ENCODE data around the gene THYN1. TPM values are rescaled to one million over a fixed set of nuclear protein-coding genes. Genes with fewer than 3 reads are reported as not detected.

The THYN1 gene
- total and polyA plus RNA-seq, 2 of the 13 experiments (the other 11 are each of a cell fraction or from before 2014, with no cell fraction given) = 36.1 to 87.6 TPM

DNA sequence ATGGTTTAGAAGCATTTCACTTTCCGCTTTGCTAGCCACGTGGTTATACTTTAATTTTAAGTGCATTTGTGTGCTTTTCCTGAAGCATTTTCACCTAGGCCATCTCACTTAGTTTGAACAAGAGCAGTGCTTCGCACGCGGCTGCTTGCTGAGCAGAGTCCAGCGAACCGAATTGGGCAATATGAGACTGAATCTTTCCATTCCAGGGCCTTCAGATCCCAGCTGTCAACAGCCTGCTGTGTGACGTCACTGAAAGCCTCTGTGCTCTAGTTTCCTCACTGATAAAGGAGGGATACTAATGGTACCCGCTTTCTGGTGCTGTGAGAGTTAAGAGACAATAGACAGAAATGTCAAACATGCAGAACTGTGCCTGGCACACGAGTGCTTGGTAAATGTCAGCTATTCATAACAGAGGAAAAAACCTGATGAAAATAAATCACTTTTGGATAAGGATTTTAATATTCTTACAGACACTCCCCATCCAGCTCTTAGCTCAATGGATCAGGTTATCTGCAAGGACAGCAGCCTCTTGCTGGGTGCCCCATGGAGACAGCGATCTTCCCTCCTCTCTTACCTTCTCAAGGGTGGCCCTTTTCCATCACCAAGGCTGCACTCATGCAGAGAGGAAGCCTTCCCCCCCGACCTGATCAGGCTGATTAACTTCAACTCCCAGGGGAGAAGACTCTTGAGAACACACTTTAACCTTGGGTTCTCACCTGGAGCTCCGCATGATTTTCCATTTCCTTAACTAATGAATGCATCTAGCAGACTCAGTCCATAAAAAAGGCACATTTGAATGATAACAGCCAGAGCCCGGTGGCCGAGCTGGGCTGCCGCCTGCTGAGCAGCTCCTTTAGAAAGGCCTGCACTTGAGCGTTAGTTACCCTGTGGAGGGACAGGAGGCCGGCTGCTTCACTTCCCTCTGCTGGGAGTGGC, 19.5 kb upstream of the THYN1 start (continued):
- TF ChIP-seq ZNF232 (CRISPR knock-in tag; IDR thresholded peaks at IDR 0.05; ENCODE audit: borderline replicate concordance) (no peak), ZNF629 (CRISPR knock-in tag; conservative IDR thresholded peaks at IDR 0.05) (no peak), ZSCAN30 (CRISPR knock-in tag; IDR thresholded peaks at IDR 0.05) (no peak), ZNF292 (CRISPR knock-in tag; IDR thresholded peaks at IDR 0.05; ENCODE audit: borderline replicate concordance, low read depth) (peak; percentile 80; the same call in 1 of the 2 replicates), MXI1 (IDR thresholded peaks at IDR 0.05; ENCODE audit: borderline replicate concordance, low read depth, low read length) (peak; percentile 53; the same call in 1 of the 3 replicates), FOXA1 (IDR thresholded peaks at IDR 0.05) (no peak), FOXA1 (CRISPR knock-in tag; IDR thresholded peaks at IDR 0.05) (peak; percentile 75), THAP11 (CRISPR knock-in tag; IDR thresholded peaks at IDR 0.05) (peak; percentile 56), SIN3A (IDR thresholded peaks at IDR 0.05; ENCODE audit: borderline replicate concordance, low read depth, low read length) (0 out of 2 replicates have a peak, but pooled peaks have one; percentile 30), EP300 (IDR thresholded peaks at IDR 0.05; ENCODE audit: low read depth in 2 of 2, low read length in 2 of 2) (peak; percentile 41 to 54; a peak in 1 of 4 replicates), EP300 (CRISPR knock-in tag; IDR thresholded peaks at IDR 0.05; ENCODE audit: borderline replicate concordance) (no peak), ELF1 (CRISPR knock-in tag; IDR thresholded peaks at IDR 0.05) (peak; percentile 20; the same call in 1 of the 2 replicates), RARA (CRISPR knock-in tag; IDR thresholded peaks at IDR 0.05) (0 out of 2 replicates have a peak, but pooled peaks have one; percentile 13), FOXP1 (IDR thresholded peaks at IDR 0.05) (no peak), FOXP1 (CRISPR knock-in tag; IDR thresholded peaks at IDR 0.05) (0 out of 2 replicates have a peak, but pooled peaks have one; percentile 27), HNF4A (CRISPR knock-in tag; IDR thresholded peaks at IDR 0.05) (peak; percentile 90), YEATS4 (CRISPR knock-in tag; IDR thresholded peaks at IDR 0.05; ENCODE audit: borderline replicate concordance) (peak; percentile 45; the same call in 1 of the 2 replicates), CCAR2 (optimal IDR thresholded peaks at IDR 0.05; ENCODE audit: low read depth, low read length) (no peak), MEF2D (CRISPR knock-in tag; IDR thresholded peaks at IDR 0.05) (peak; percentile 55; the same call in 1 of the 2 replicates), SNAPC2 (CRISPR knock-in tag; IDR thresholded peaks at IDR 0.05) (no peak), ZNF121 (CRISPR knock-in tag; IDR thresholded peaks at IDR 0.05) (peak; percentile 31; the same call in 1 of the 2 replicates)
- TF ChIP-seq, protein P1, sequence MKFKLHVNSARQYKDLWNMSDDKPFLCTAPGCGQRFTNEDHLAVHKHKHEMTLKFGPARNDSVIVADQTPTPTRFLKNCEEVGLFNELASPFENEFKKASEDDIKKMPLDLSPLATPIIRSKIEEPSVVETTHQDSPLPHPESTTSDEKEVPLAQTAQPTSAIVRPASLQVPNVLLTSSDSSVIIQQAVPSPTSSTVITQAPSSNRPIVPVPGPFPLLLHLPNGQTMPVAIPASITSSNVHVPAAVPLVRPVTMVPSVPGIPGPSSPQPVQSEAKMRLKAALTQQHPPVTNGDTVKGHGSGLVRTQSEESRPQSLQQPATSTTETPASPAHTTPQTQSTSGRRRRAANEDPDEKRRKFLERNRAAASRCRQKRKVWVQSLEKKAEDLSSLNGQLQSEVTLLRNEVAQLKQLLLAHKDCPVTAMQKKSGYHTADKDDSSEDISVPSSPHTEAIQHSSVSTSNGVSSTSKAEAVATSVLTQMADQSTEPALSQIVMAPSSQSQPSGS (CRISPR knock-in tag; IDR thresholded peaks at IDR 0.05) = peak; percentile 83
- TF ChIP-seq, protein P2, sequence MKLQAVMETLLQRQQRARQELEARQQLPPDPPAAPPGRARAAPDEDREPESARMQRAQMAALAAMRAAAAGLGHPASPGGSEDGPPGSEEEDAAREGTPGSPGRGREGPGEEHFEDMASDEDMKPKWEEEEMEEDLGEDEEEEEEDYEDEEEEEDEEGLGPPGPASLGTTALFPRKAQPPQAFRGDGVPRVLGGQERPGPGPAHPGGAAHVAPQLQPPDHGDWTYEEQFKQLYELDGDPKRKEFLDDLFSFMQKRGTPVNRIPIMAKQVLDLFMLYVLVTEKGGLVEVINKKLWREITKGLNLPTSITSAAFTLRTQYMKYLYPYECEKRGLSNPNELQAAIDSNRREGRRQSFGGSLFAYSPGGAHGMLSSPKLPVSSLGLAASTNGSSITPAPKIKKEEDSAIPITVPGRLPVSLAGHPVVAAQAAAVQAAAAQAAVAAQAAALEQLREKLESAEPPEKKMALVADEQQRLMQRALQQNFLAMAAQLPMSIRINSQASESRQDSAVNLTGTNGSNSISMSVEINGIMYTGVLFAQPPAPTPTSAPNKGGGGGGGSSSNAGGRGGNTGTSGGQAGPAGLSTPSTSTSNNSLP (IDR thresholded peaks at IDR 0.05; ENCODE audit: low read depth, low read length) = peak; percentile 50; the same call in 1 of the 2 replicates
- TF ChIP-seq, protein P3, sequence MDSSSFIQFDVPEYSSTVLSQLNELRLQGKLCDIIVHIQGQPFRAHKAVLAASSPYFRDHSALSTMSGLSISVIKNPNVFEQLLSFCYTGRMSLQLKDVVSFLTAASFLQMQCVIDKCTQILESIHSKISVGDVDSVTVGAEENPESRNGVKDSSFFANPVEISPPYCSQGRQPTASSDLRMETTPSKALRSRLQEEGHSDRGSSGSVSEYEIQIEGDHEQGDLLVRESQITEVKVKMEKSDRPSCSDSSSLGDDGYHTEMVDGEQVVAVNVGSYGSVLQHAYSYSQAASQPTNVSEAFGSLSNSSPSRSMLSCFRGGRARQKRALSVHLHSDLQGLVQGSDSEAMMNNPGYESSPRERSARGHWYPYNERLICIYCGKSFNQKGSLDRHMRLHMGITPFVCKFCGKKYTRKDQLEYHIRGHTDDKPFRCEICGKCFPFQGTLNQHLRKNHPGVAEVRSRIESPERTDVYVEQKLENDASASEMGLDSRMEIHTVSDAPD (CRISPR knock-in tag; IDR thresholded peaks at IDR 0.05) = no peak
- TF ChIP-seq, protein P4, sequence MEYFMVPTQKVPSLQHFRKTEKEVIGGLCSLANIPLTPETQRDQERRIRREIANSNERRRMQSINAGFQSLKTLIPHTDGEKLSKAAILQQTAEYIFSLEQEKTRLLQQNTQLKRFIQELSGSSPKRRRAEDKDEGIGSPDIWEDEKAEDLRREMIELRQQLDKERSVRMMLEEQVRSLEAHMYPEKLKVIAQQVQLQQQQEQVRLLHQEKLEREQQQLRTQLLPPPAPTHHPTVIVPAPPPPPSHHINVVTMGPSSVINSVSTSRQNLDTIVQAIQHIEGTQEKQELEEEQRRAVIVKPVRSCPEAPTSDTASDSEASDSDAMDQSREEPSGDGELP (IDR thresholded peaks at IDR 0.05; ENCODE audit: borderline replicate concordance, low read depth) = peak; percentile 82
